Left lung (tissue), 10 donors: ENCODE data around the gene CYP2C19. TPM values are rescaled to one million over a fixed set of nuclear protein-coding genes. Genes with fewer than 3 reads are reported as not detected.

Experiments
- ATAC-seq: fragments of 200-7000 bp; cut with Tn5 transposase; one replicate; pipeline ENCODE4 v1.9.1; 2020; ENCODE audit warnings: moderate library complexity
- DNase-seq, 4 donors: peaks; one replicate each; pipeline ENCODE4 v3.0.0-alpha.2; 2013 to 2020
- H3K27ac ChIP-seq, 2 donors: fragments of 200-600 bp; sonication (generic) in 1 of 2; one replicate each; pipeline versions ENCODE4 v1.5.0 to v1.8.0; 2020 to 2021
- H3K27me3 ChIP-seq, 2 donors: fragments of 200-600 bp; sonication (generic) in 1 of 2; one replicate each; pipeline versions ENCODE4 v1.5.0 to v1.8.0; 2020 to 2021
- H3K36me3 ChIP-seq, 2 donors: fragments of 200-600 bp; sonication (generic) in 1 of 2; one replicate each; pipeline versions ENCODE4 v1.5.0 to v1.8.0; 2020 to 2021
- H3K4me1 ChIP-seq, 2 donors: fragments of 200-600 bp; one replicate each; pipeline ENCODE4 v1.8.0; 2021
- H3K4me3 ChIP-seq, 2 donors: fragments of 200-600 bp; sonication (generic) in 1 of 2; one replicate each; pipeline versions ENCODE4 v1.5.0 to v1.8.0; 2020 to 2021; ENCODE audit warnings: mild to moderate bottlenecking in 1 of 2
- H3K9me3 ChIP-seq, 2 donors: fragments of 200-600 bp; sonication (generic) in 1 of 2; one replicate each; pipeline versions ENCODE4 v1.5.0 to v1.8.0; 2020 to 2021
- CTCF ChIP-seq, 2 donors: fragments of 200-600 bp; sonication (generic) in 1 of 2; IDR thresholded peaks; one replicate each; pipeline versions ENCODE4 v1.5.0 to v1.8.0; 2021; ENCODE audit warnings: antibody characterized with exemption in 2 of 2
- intact Hi-C, 2 donors: fragments of 100-400 bp; cut with DNase I; formaldehyde crosslinking; loops; one replicate each; pipeline versions ENCODE4 v1.11.2 to v1.14.2; 2022
- polyA plus RNA-seq, 6 donors: library from polyadenylated mRNA; unstranded; fragments of 120-200 nt; gene quantifications; one replicate each; pipeline ENCODE4 v1.2.1, GENCODE V29; 2013; ENCODE audit not compliant: insufficient read length in 6 of 6
- total RNA-seq, 2 donors: library from RNA; stranded (reverse); fragmentation: NEBNext Ultra II Directional; extraction: Animal tissue kit (Norgen Biotek cat#: 25700); gene quantifications; one replicate each; pipeline ENCODE4 v1.2.1, GENCODE V29; 2021
- donor health status: DM: no; HTN: yes; CAD: no.
- donor health status: DM: no; HTN: no; CAD: no.

The CYP2C19 gene
- total and polyA plus RNA-seq, 8 donors = 0.11 to 0.61 (median 0.14) TPM; not detected in 3

- Histone ChIP-seq H3K4me1 (no peaks in the 10 kb centered on the region), H3K27me3 (no peaks in the 10 kb centered on the region), H3K36me3 (no peaks in the 10 kb centered on the region), H3K9me3 (peaks cover 0 to 24% of the 10 kb centered on the region in 2 donors), H3K4me3 (no peak overlapping the region), H3K27ac (no peak overlapping the region)
- intact Hi-C loops = no loop called here
- TF ChIP-seq CTCF (IDR thresholded peaks at IDR 0.05) = no peak
- DNase-seq (no peak), ATAC-seq (no peak)
These were observed 139.6 kb downstream of the CYP2C19 start for GRCh38 chr10:94902080-94902479.

- Histone ChIP-seq H3K4me3 (no peak overlapping the region), H3K27ac (no peak overlapping the region), H3K9me3 (peaks cover 0 to 26% of the 10 kb centered on the region in 2 donors), H3K36me3 (no peaks in the 10 kb centered on the region), H3K4me1 (no peaks in the 10 kb centered on the region), H3K27me3 (no peaks in the 10 kb centered on the region)
- peak; percentile 57 for ATAC-seq
- peak in 1 of 4 donors; percentile 2 for DNase-seq
- intact Hi-C loops = no loop called here
- no peak for TF ChIP-seq CTCF (IDR thresholded peaks at IDR 0.05)
These were observed 140.1 kb downstream of the CYP2C19 start for GRCh38 chr10:94902570-94902969.

Other genes with a start within 250 kb of the CYP2C19 start
- 10 to 100 TPM; 20.0 to 32.9 TPM for gene HELLS, start 216.9 kb upstream of the CYP2C19 start, total RNA-seq
- gene HELLS, start 216.9 kb upstream of the CYP2C19 start, polyA plus RNA-seq = 10 to 100 TPM; 28.4 to 47.5 (median 37.6) TPM
- gene CYP2C18, start 79.0 kb upstream of the CYP2C19 start, total RNA-seq = 1 to 10 TPM in 1 of 2 donors, under 1 TPM in 1; 0.47 to 2.1 TPM
- 1 to 10 TPM in 1 of 6 donors, under 1 TPM in 5; 0.30 to 1.0 (median 0.55) TPM for gene CYP2C18, start 79.0 kb upstream of the CYP2C19 start, polyA plus RNA-seq
- under 1 TPM in 1 of 2 donors, not detected in 1; 0.82 TPM for gene CYP2C9, start 176.0 kb downstream of the CYP2C19 start, total RNA-seq
- gene CYP2C9, start 176.0 kb downstream of the CYP2C19 start, polyA plus RNA-seq = 1 to 10 TPM in 2 of 6 donors, under 1 TPM in 4; 0.40 to 1.0 (median 0.57) TPM